K562 (cell line): ENCODE measurements around the gene HOXB5. TPM values are rescaled to one million over a fixed set of nuclear protein-coding genes. Genes with fewer than 3 reads are reported as not detected.

Experiments used
- ATAC-seq: fragments of 200-7000 bp; cut with Tn5 transposase; 3 replicates; pipeline ENCODE4 v1.9.1; 2020; ENCODE audit warnings: moderate library complexity
- BruUV-seq: library from RNA; stranded (reverse); fragments of 400-500 nt; replicated peaks from 2 replicates; lab custom pipeline; 2021; lab: Mats Ljungman, UMichigan
- CTCF ChIA-PET: fragments of 300-600 bp; formaldehyde crosslinking; extraction: SDS; loops from one replicate; lab custom pipeline; 2021; ENCODE audit warnings: low intra/inter-chr PET ratio; lab: Yijun Ruan, JAX
- POLR2A ChIA-PET: fragments of 300-600, 350-650 bp; sonication (Branson Sonifier 250); formaldehyde crosslinking; extraction: SDS; loops from one replicate; lab custom pipeline; 2021; ENCODE audit warnings: antibody characterized with exemption, inconsistent platforms; lab: Yijun Ruan, JAX
- DNase-seq, 4 experiments: peaks; one replicate each; pipeline versions ENCODE4 v3.0.0 to v3.0.0-alpha.2; 2011 to 2018; ENCODE audit warnings: low spot score in 3 of 4, mixed read lengths in 3 of 4; ENCODE audit errors: extremely low read depth in 1 of 4
- FAIRE-seq: peaks from 2 replicates; lab custom pipeline; 2011; peaks lifted over from hg19 to GRCh38; lab: Jason Lieb, UNC
- H2AFZ ChIP-seq: 2 replicates; pipeline ENCODE4 v1.6.0; 2011; ENCODE audit warnings: low read depth, low read length, control low read depth, inconsistent platforms
- H3K27ac ChIP-seq: fragments of 200-600 bp; 3 replicates; pipeline ENCODE4 v1.8.0; 2011; ENCODE audit warnings: low read depth, mild to moderate bottlenecking, control low read depth, inconsistent platforms, low read length, moderate library complexity, mixed read lengths; ENCODE audit errors: extremely low read depth
- H3K27me3 ChIP-seq, 2 experiments: fragments of 300-600 bp in 1 of 2; 2 replicates in 1 of 2; 3 replicates in 1 of 2; pipeline versions ENCODE4 v1.6.0 to v1.8.0; 2011; ENCODE audit warnings: inconsistent platforms in 2 of 2, low read length in 2 of 2, mild to moderate bottlenecking in 1 of 2, mixed read lengths in 1 of 2, moderate library complexity in 1 of 2; ENCODE audit not compliant: control insufficient read depth in 2 of 2, insufficient read depth in 2 of 2
- H3K36me3 ChIP-seq: fragments of 300-600 bp; 3 replicates; pipeline ENCODE4 v1.8.0; 2011; ENCODE audit warnings: mild to moderate bottlenecking, low read length, inconsistent platforms; ENCODE audit not compliant: control insufficient read depth, insufficient read depth
- H3K4me1 ChIP-seq, 2 experiments: fragments of 200-600 bp in 1 of 2; replicated peaks in 1 of 2; 2 replicates in 1 of 2; 3 replicates in 1 of 2; pipeline versions ENCODE4 v1.5.1 to v1.8.0; 2011; ENCODE audit warnings: inconsistent platforms in 2 of 2, low read length in 2 of 2, mild to moderate bottlenecking in 1 of 2, mixed read lengths in 1 of 2, moderate library complexity in 1 of 2; ENCODE audit not compliant: control insufficient read depth in 2 of 2, insufficient read depth in 2 of 2
- H3K4me2 ChIP-seq: 2 replicates; pipeline ENCODE4 v1.6.1; 2011; ENCODE audit warnings: low read length, control low read depth, inconsistent platforms, mixed read lengths; ENCODE audit not compliant: insufficient read depth
- H3K4me3 ChIP-seq: fragments of 200-600 bp; sonication (generic), shearing (Covaris generic); 2 replicates; pipeline ENCODE4 v1.5.1; 2016; ENCODE audit warnings: control low read depth, inconsistent platforms
- H3K79me2 ChIP-seq: fragments of 200-600 bp; 3 replicates; pipeline ENCODE4 v1.8.0; 2011; ENCODE audit warnings: low read length, inconsistent platforms; ENCODE audit not compliant: control insufficient read depth, insufficient read depth
- H3K9ac ChIP-seq, 2 experiments: 2 replicates each; pipeline versions ENCODE4 v1.6.0 to v1.6.1; 2011; ENCODE audit warnings: low read depth in 2 of 2, low read length in 2 of 2, control low read depth in 1 of 2, inconsistent platforms in 1 of 2, mild to moderate bottlenecking in 1 of 2, mixed read lengths in 1 of 2; ENCODE audit not compliant: insufficient read depth in 1 of 2
- H3K9me1 ChIP-seq: one replicate; pipeline ENCODE4 v1.6.0; 2011; ENCODE audit warnings: inconsistent platforms, mild to moderate bottlenecking, low read length, moderate library complexity; ENCODE audit not compliant: control insufficient read depth, insufficient read depth
- H3K9me3 ChIP-seq: replicated peaks from 2 replicates; pipeline ENCODE4 v1.5.1; 2011; ENCODE audit warnings: low read depth, low read length, inconsistent platforms; ENCODE audit not compliant: control insufficient read depth, insufficient read depth
- H4K20me1 ChIP-seq: replicated peaks from 2 replicates; pipeline ENCODE4 v1.6.1; 2011; ENCODE audit warnings: low read length, inconsistent platforms, mixed read lengths; ENCODE audit not compliant: control insufficient read depth, insufficient read depth
- CCNT2 ChIP-seq: IDR thresholded peaks from 2 replicates; pipeline ENCODE4 v1.6.1; 2011; ENCODE audit warnings: borderline replicate concordance, low read depth, mild to moderate bottlenecking, moderate library complexity, mixed read lengths, low read length; ENCODE audit not compliant: insufficient read length; ENCODE audit errors: extremely low read depth
- KDM5B ChIP-seq: fragments of 200-600 bp; sonication (generic); IDR thresholded peaks from 2 replicates; pipeline ENCODE4 v1.6.1; 2012; ENCODE audit warnings: low read depth, mild to moderate bottlenecking, moderate library complexity, low read length, control low read depth, inconsistent platforms; ENCODE audit not compliant: insufficient replicate concordance
- POLR2A ChIP-seq: fragments of 450-650 bp; conservative IDR thresholded peaks from 2 replicates; pipeline ENCODE4 v1.6.1; 2016
- POLR2AphosphoS2 ChIP-seq: IDR thresholded peaks from 2 replicates; pipeline ENCODE4 v1.6.1; 2012; ENCODE audit warnings: low read length, improper control_type of control experiment
- POLR2B ChIP-seq: fragments of 450-650 bp; IDR thresholded peaks from 2 replicates; pipeline ENCODE4 v1.6.1; 2018; ENCODE audit warnings: low read depth; ENCODE audit not compliant: partially characterized antibody
- POLR2G ChIP-seq: fragments of 200-400 bp; formaldehyde crosslinking; IDR thresholded peaks from 2 replicates; pipeline ENCODE4 v1.6.1; 2017; ENCODE audit warnings: low read depth, mild to moderate bottlenecking, antibody characterized with exemption, low read length, moderate library complexity
- PRPF4 ChIP-seq: fragments of 200-400 bp; formaldehyde crosslinking; IDR thresholded peaks from one replicate; pipeline ENCODE4 v1.6.1; 2017; ENCODE audit warnings: low read length, low read depth, mild to moderate bottlenecking; ENCODE audit not compliant: insufficient read depth, poor library complexity, severe bottlenecking
- RBFOX2 ChIP-seq: fragments of 200-400 bp; formaldehyde crosslinking; IDR thresholded peaks from 2 replicates; pipeline ENCODE4 v1.6.1; 2017; ENCODE audit warnings: low read depth, mild to moderate bottlenecking, low read length, moderate library complexity
- RBM22 ChIP-seq: fragments of 200-400 bp; formaldehyde crosslinking; IDR thresholded peaks from 2 replicates; pipeline ENCODE4 v1.6.1; 2018; ENCODE audit warnings: low read length, low read depth; ENCODE audit not compliant: poor library complexity, severe bottlenecking
- SMAD4 ChIP-seq: fragments of 250-450 bp; sonication (Bioruptor Pico); conservative IDR thresholded peaks from 2 replicates; pipeline ENCODE4 v1.8.0; 2021; ENCODE audit warnings: inconsistent platforms, mild to moderate bottlenecking, moderate library complexity
- WGBS: fragments of 100-300 bp; shearing (Covaris generic); methylation state at CpG from one replicate; pipeline ENCODE4 v1.1.6; 2016; ENCODE audit warnings: low coverage, mixed read lengths; ENCODE audit not compliant: insufficient coverage; ENCODE audit errors: missing lambda C conversion rate; 5-methylcytosine and 5-hydroxymethylcytosine counted together
- in situ Hi-C: fragments of 300-500 bp; cut with MboI; formaldehyde crosslinking; loops from 4 replicates; pipeline ENCODE4 v1.15.0; 2018; ENCODE audit warnings: inconsistent platforms, mixed read lengths
- intact Hi-C: fragments of 100-400 bp; cut with micrococcal nuclease; formaldehyde crosslinking; loops from 2 replicates; pipeline ENCODE4 v1.14.2; 2022
- polyA plus RNA-seq, 8 experiments: library from polyadenylated mRNA; depleted of rRNA in 4 of 8; stranded (reverse) in 5 of 8; unstranded in 3 of 8; fragments of >200 nt; fragmentation: Nextera tagmentation in 2 of 8; fragmentation: Illumina TruSeq in 1 of 8; extraction: Ambion mirVana in 2 of 8; extraction: Trizol in 1 of 8; gene quantifications; 2 replicates each; pipeline versions ENCODE4 v1.2.1 to v1.2.3, GENCODE V29; 2011 to 2014; ENCODE audit warnings: inconsistent platforms in 1 of 8, missing spikeins in 1 of 8
- total RNA-seq, 7 experiments: library from RNA; depleted of rRNA in 6 of 7; stranded (reverse); fragments of >200 nt in 6 of 7; fragmentation: Illumina TruSeq in 2 of 7; extraction: Trizol in 2 of 7; gene quantifications; 2 replicates each; pipeline versions ENCODE4 v1.2.1 to v1.2.3, GENCODE V29; 2011 to 2021; ENCODE audit warnings: low replicate concordance in 1 of 7
- TF ChIP-seq, protein P1 (sequence below): sonication (generic); formaldehyde crosslinking; IDR thresholded peaks from 2 replicates; pipeline ENCODE4 v1.8.1; 2023; ENCODE audit warnings: mild to moderate bottlenecking, missing genetic modification reagents
- TF ChIP-seq, protein P2 (sequence below), 2 experiments: fragments of 450-650 bp in 1 of 2; IDR thresholded peaks; 2 replicates each; pipeline ENCODE4 v1.6.1; 2011 to 2017; ENCODE audit warnings: low read depth in 2 of 2, antibody characterized with exemption in 1 of 2, borderline replicate concordance in 1 of 2, low read length in 1 of 2, mild to moderate bottlenecking in 1 of 2, mixed read lengths in 1 of 2; ENCODE audit not compliant: control insufficient read depth in 1 of 2

The HOXB5 gene
- total and polyA plus RNA-seq, 9 of the 15 experiments (the other 6 are each of a cell fraction or from before 2014, with no cell fraction given): 0.24 to 2.7 (median 0.65) TPM

DNA sequence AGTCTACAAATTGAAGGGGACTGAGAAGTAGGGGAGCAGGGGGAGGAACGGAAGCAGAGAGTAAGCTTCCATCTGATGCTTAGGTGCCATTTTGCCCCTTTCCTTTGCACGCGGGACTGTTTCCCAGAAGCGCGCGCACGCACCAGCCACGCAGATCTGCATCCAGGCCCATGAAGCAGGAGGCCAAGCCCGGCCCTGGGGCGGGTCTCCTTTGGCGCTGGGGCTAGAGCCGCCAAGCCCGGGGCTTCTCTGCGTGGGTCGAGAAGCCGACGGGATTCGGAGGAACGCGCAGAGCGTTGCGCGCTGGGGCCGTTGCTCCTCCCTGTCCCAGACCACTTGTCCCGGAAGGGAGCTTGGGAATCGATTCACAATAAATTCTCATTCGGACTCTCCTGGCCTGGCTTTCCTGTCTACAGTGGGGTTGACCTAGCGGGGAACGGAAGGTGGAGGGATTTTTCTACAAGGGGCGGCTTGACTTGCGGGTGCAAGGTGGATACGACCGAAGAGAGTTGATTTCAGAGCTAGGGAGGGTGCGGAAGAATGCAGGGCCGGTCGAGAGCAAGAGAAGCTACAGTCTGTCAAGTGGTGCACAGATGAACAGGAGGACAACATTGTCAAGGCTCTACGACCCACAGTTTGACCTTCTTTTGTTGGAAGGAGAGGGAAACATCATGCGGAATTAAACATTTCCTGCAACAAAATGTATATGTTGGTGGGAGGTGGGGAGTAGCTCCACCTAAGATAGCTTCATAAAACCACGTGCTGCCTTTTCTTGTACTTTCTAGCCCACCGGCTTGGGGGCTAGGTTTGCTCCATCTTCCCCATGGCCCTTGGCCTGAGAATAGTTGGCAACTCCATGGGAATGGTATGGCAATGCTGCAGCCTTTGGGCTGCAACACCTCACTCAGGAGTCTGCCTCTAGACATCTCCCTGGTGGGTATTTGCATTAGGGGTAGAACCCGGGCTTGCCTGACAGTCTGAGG, 28.1 kb upstream of the HOXB5 start:
- Histone ChIP-seq H3K36me3 (peaks cover 51% of the 10 kb centered on the region), H4K20me1 (peaks cover 51% of the 10 kb centered on the region), H3K4me2 (peak overlapping the region; percentile 42), H3K4me3 (no peak overlapping the region), H3K9me3 (no peaks in the 10 kb centered on the region), H3K9ac (peak overlapping the region in 1 of 2 experiments; percentile 75; a peak in 2 of 4 replicates), H3K79me2 (peaks cover 85% of the 10 kb centered on the region), H3K27ac (no peak overlapping the region), H3K27me3 (no peaks in the 10 kb centered on the region), H3K4me1 (peaks cover 50 to 62% of the 10 kb centered on the region in 2 experiments; a peak in 4 of 5 replicates), H3K9me1 (no peaks in the 10 kb centered on the region), H2AFZ (no peak overlapping the region)
- DNase-seq (no peak), FAIRE-seq (no peak), ATAC-seq (no peak)
- in situ Hi-C loops (loop anchor here (10.0 kb wide), 1 partner anchor 587 kb away; the partner anchor contains the start of gene COPZ2), intact Hi-C loops (no loop called here)
- BruUV-seq: no TSS peak
- POLR2A ChIA-PET: interaction anchor here (0.6 to 3.3 kb wide), 12 partner anchors 8 to 780 kb away, joined by 3 to 21 read pairs (median 3); partner anchors contain the start of gene SCRN2
- WGBS: 77% methylated on average over 28 of the region's 41 CpGs
- CTCF ChIA-PET: no interaction called here
- TF ChIP-seq SMAD4 (CRISPR knock-in tag) (no peak), RBM22 (peak; percentile 94), POLR2B (peak; percentile 18), POLR2AphosphoS2 (0 out of 2 replicates have a peak, but pooled peaks have one; percentile 51), PRPF4 (no peak), RBFOX2 (peak; percentile 78), POLR2A (peak; percentile 36; the same call in 1 of the 2 replicates), KDM5B (peak; percentile 33), POLR2G (peak; percentile 83), CCNT2 (peak; percentile 38)
- TF ChIP-seq, protein P1, sequence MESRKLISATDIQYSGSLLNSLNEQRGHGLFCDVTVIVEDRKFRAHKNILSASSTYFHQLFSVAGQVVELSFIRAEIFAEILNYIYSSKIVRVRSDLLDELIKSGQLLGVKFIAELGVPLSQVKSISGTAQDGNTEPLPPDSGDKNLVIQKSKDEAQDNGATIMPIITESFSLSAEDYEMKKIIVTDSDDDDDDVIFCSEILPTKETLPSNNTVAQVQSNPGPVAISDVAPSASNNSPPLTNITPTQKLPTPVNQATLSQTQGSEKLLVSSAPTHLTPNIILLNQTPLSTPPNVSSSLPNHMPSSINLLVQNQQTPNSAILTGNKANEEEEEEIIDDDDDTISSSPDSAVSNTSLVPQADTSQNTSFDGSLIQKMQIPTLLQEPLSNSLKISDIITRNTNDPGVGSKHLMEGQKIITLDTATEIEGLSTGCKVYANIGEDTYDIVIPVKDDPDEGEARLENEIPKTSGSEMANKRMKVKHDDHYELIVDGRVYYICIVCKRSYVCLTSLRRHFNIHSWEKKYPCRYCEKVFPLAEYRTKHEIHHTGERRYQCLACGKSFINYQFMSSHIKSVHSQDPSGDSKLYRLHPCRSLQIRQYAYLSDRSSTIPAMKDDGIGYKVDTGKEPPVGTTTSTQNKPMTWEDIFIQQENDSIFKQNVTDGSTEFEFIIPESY (CRISPR knock-in tag): peak; percentile 98
- TF ChIP-seq, protein P2, sequence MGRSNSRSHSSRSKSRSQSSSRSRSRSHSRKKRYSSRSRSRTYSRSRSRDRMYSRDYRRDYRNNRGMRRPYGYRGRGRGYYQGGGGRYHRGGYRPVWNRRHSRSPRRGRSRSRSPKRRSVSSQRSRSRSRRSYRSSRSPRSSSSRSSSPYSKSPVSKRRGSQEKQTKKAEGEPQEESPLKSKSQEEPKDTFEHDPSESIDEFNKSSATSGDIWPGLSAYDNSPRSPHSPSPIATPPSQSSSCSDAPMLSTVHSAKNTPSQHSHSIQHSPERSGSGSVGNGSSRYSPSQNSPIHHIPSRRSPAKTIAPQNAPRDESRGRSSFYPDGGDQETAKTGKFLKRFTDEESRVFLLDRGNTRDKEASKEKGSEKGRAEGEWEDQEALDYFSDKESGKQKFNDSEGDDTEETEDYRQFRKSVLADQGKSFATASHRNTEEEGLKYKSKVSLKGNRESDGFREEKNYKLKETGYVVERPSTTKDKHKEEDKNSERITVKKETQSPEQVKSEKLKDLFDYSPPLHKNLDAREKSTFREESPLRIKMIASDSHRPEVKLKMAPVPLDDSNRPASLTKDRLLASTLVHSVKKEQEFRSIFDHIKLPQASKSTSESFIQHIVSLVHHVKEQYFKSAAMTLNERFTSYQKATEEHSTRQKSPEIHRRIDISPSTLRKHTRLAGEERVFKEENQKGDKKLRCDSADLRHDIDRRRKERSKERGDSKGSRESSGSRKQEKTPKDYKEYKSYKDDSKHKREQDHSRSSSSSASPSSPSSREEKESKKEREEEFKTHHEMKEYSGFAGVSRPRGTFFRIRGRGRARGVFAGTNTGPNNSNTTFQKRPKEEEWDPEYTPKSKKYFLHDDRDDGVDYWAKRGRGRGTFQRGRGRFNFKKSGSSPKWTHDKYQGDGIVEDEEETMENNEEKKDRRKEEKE (IDR thresholded peaks at IDR 0.05; ENCODE audit: borderline replicate concordance in 1 of 2, control insufficient read depth in 1 of 2, low read depth in 2 of 2, low read length in 1 of 2): 0 out of 4 replicates have a peak, but pooled peaks of 1 of the 2 experiments have one; percentile 47
